Pancreas (tissue), 10 donors: ENCODE results near the gene SCARF2. TPM values are rescaled to one million over a fixed set of nuclear protein-coding genes. Genes with fewer than 3 reads are reported as not detected.

Experiments used
- ATAC-seq, 4 donors: fragments of 200-7000 bp; cut with Tn5 transposase; one replicate each; pipeline versions ENCODE4 v1.8.0 to v1.9.1; 2020; ENCODE audit warnings: mild to moderate bottlenecking in 4 of 4, moderate library complexity in 4 of 4
- DNase-seq, 6 donors: peaks; one replicate each; pipeline ENCODE4 v3.0.0-alpha.2; 2020
- FAIRE-seq: peaks from 2 replicates; lab custom pipeline; 2012; peaks lifted over from hg19 to GRCh38; lab: Jason Lieb, UNC
- H3K27ac ChIP-seq, 4 donors: fragments of 200-600 bp; sonication (generic); 1 replicate in 3 of 4; 2 replicates in 1 of 4; pipeline versions ENCODE4 v1.5.0 to v1.8.0; 2020
- H3K27me3 ChIP-seq, 4 donors: fragments of 200-600 bp; one replicate each; pipeline ENCODE4 v1.8.0; 2021
- H3K36me3 ChIP-seq, 3 donors: fragments of 200-600 bp; sonication (generic) in 1 of 3; one replicate each; pipeline versions ENCODE4 v1.5.0 to v1.8.0; 2020 to 2021
- H3K4me1 ChIP-seq, 3 donors: fragments of 200-600 bp; one replicate each; pipeline ENCODE4 v1.8.0; 2021
- H3K4me3 ChIP-seq, 4 donors: fragments of 200-600 bp; sonication (generic) in 2 of 4; one replicate each; pipeline versions ENCODE4 v1.5.0 to v1.8.0; 2020 to 2021
- H3K9me3 ChIP-seq, 4 donors: fragments of 200-600 bp; one replicate each; pipeline ENCODE4 v1.8.0; 2021
- WGBS, 2 donors: extraction: QIAGEN DNeasy Blood & Tissue Kit; methylation state at CpG; one replicate each; pipeline ENCODE4 v1.1.7; 2013; 5-methylcytosine and 5-hydroxymethylcytosine counted together
- intact Hi-C, 3 donors: fragments of 100-400 bp; cut with DNase I; formaldehyde crosslinking; loops; one replicate each; pipeline versions ENCODE4 v1.11.1 to v1.14.2; 2022
- polyA plus RNA-seq, 2 donors: library from polyadenylated mRNA; stranded (reverse); fragments of 200-250 nt; gene quantifications; one replicate each; pipeline ENCODE4 v1.2.3, GENCODE V29; 2013
- total RNA-seq, 6 donors: library from RNA; stranded (reverse); fragmentation: NEBNext Ultra II Directional in 4 of 6; extraction: Animal tissue kit (Norgen Biotek cat#: 25700) in 4 of 6; gene quantifications; one replicate each; pipeline versions ENCODE4 v1.2.1 to v1.2.4, GENCODE V29; 2021 to 2023
- TF ChIP-seq, protein P1 (sequence below), 4 donors: fragments of 200-600 bp; sonication (generic) in 3 of 4; IDR thresholded peaks; one replicate each; pipeline versions ENCODE4 v1.5.0 to v1.8.0; 2021; ENCODE audit warnings: antibody characterized with exemption in 4 of 4
- donor health status: healthy with polysubstance abuse.
- donor health status: DM: no; HTN: no; CAD: no; lungs with moderate emphysema.
- donor health status: DM: no; HTN: no; CAD: no.
- donor health status: control.
- donor health status: control.
- donor health status: Bipolar disorder and iron deficiency.
- donor health status: DM: yes; HTN: yes; CAD: no.
- donor health status: DM: no; HTN: no; CAD: no.
- donor health status: DM: no; HTN: no; CAD: no.
- donor health status: DM: yes; HTN: yes; CAD: no.

The SCARF2 gene
- total and polyA plus RNA-seq, 8 donors, result 1.1 to 5.2 (median 1.5) TPM

DNA sequence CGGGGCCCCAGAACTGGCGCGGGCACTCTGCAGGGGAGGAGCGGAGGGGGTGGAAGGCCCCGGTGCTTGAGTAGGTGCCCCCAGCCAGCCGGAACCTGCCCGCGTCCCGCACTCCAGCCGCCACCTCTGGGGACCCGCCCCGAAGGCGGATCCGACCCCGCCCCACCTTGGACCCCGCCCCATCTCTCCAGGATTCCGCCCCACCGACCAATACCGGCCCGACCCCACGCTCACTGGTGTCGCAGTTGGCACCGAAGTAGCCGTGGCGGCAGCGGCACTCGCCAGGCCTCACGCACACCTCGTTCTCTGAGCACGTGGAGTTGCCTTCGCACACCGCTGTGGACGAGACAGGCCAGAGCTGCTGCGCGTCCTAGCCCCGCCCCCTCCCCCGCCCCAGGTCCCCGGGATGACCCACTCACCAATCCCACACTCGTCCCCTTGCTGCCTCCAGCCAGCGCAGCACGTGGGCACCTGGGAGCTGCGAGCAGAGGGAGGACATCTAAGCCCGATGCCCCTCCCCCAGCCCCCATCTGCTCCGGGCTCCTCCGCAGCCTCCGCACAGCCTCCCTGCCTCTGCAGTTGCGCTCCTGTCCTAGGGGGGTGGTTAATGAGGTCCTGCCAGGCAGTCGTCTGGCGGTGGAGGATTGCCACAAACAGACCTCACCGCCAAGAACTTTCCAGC, 6.0 kb downstream of the SCARF2 start:
- Histone ChIP-seq H3K27ac (no peak overlapping the region), H3K4me3 (peak overlapping the region in 2 of 4 donors; percentile 21 to 25), H3K36me3 (no peaks in the 10 kb centered on the region), H3K27me3 (peaks cover 0 to 29% (median 0%) of the 10 kb centered on the region in 4 donors), H3K9me3 (no peaks in the 10 kb centered on the region), H3K4me1 (peaks cover 4 to 13% (median 7%) of the 10 kb centered on the region in 3 donors)
- TF ChIP-seq, protein P1, sequence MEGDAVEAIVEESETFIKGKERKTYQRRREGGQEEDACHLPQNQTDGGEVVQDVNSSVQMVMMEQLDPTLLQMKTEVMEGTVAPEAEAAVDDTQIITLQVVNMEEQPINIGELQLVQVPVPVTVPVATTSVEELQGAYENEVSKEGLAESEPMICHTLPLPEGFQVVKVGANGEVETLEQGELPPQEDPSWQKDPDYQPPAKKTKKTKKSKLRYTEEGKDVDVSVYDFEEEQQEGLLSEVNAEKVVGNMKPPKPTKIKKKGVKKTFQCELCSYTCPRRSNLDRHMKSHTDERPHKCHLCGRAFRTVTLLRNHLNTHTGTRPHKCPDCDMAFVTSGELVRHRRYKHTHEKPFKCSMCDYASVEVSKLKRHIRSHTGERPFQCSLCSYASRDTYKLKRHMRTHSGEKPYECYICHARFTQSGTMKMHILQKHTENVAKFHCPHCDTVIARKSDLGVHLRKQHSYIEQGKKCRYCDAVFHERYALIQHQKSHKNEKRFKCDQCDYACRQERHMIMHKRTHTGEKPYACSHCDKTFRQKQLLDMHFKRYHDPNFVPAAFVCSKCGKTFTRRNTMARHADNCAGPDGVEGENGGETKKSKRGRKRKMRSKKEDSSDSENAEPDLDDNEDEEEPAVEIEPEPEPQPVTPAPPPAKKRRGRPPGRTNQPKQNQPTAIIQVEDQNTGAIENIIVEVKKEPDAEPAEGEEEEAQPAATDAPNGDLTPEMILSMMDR (IDR thresholded peaks at IDR 0.05), result no peak
- ATAC-seq (no peak), FAIRE-seq (no peak), DNase-seq (peak in 2 of 6 donors; percentile 40 to 80)
- intact Hi-C loops, result no loop called here
- WGBS, 2 donors, result 35 to 36% methylated on average over 42 to 50 of the region's 50 CpGs

DNA sequence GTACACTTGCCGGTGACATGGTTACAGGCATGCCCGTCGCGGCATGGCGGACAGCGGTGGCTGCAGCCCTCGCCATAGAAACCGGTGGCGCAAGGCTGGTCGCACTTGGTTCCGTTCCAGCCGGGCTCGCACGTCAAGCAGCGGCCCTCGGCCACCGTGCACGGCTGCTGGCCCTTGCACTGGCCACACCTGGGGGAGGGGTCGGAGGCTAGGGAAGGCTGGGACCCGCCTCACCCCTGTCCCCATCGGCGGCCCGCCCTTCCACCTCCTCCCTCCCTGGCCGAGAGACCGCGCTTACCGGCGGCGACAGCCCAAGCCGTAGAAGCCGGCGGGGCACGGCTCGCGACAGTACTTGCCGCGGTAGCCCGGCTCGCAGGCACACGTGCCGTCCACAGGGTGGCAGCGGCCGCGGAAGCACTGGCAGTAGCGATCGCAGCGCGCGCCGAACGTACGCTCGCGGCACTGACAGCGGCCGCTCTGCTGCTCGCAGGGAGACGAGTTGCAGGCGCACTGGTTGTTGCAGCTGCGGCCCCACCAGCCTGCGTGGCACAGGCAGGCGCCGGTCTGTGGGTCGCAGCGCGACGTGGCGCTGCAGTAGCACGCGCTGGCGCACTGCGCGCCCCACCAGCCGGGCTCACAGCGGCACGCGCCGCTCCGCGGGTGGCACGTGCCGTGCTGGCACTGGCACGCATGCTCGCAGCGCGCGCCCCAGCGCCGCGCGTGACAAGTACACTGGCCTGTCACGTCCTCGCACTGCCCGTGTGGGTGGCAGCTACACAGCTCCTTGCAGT, 6.7 kb downstream of the SCARF2 start:
- peak; percentile 66 to 87 (median 75) for ATAC-seq

DNA sequence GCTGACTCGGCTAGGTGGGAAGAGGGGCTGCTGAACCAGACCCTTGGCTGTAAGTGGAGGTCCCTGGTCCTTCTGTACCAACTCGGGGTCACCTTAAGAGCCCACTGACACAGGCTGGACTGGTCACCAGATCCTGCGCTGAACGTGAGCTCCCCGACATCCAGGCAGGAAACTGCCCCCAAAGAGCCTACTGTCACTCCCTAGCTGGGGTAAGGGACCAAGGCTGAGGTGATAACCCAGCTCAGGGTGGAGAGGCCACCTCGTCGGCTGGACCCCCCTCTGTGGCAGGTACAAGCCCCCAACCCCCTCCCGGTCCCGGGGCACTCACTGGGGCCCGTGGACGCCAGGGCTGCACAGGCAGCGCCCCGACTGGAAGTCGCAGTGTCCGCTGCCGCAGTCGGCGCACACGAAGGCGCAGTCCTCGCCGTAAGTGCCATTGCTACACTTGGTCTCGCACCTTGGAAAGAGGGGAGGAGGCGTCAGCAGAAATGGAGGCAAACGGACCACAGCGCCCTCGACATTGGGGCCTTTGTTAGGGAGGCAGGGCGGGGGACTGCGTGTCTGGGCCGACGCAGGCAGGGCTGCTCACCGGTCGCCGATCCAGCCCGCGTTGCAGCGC, 7.4 kb downstream of the SCARF2 start:
- FAIRE-seq (no peak), ATAC-seq (no peak)
- no peaks in the 10 kb centered on the region for H3K9me3 ChIP-seq

More for the DNA sequence above, 6.7 kb downstream of the SCARF2 start:
- peak in 4 of 6 donors; percentile 60 to 87 (median 70) for DNase-seq
- Histone ChIP-seq H3K27me3 (peaks cover 0 to 35% (median 0%) of the 10 kb centered on the region in 4 donors), H3K27ac (no peak overlapping the region), H3K9me3 (no peaks in the 10 kb centered on the region), H3K4me3 (peak overlapping the region in 3 of 4 donors; percentile 10 to 25 (median 21)), H3K36me3 (no peaks in the 10 kb centered on the region), H3K4me1 (peaks cover 4 to 14% (median 5%) of the 10 kb centered on the region in 3 donors)
- TF ChIP-seq, protein P1 (IDR thresholded peaks at IDR 0.05), result peak in 2 of 4 donors; percentile 15 to 25
- FAIRE-seq, result no peak
- WGBS, 2 donors, result 8 to 11% methylated on average over 67 to 94 of the region's 94 CpGs
- intact Hi-C loops, result no loop called here

DNA sequence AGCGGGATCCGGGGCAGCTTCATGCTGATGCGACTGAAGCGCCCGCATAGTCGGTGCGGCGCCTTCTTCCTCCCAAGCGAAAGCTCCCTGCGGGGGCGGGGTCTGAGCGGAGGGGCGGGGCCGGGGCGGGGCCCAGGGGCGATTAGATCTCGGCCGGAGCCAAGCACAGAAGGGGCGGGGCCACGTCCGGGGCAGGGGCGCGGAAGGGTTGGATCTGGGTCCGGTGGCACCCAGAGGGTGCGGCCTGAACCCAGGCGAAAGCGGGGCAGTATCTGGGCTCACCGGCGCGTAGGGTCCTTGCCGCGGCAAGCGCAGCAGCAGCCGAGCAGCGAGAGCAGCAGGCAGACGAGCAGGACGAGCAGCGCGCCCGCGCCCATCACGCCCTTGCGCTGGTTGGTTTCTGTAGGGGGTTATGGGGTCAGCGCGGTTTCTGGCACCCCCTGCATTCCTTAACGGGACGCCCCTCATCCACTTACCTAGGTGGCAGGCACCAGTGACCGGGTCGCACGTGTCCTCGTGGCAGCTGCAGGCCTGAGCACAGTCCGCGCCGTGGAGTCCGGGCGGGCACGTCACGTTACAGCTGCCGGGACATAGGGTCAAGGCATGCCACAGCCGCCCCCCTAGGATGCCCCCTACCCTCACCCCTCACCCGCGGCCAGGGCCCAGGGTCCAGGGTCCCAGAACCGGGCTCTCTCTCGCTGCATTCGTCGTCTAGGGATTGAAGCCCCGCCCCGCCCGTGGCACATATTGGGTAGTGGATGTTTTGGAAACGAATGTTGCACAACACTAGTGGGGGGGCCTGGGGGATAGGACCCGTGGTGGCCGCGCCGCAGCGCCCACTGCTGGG, 8.1 kb downstream of the SCARF2 start:
- Histone ChIP-seq H3K4me1 (peaks cover 4 to 16% (median 5%) of the 10 kb centered on the region in 3 donors), H3K27ac (no peak overlapping the region), H3K4me3 (peak overlapping the region in 2 of 4 donors; percentile 16 to 40), H3K36me3 (no peaks in the 10 kb centered on the region), H3K9me3 (no peaks in the 10 kb centered on the region), H3K27me3 (peaks cover 0 to 37% (median 0%) of the 10 kb centered on the region in 4 donors)
- ATAC-seq (peak; percentile 19 to 84 (median 68)), DNase-seq (peak; percentile 51 to 84 (median 65)), FAIRE-seq (no peak)
- TF ChIP-seq, protein P1 (IDR thresholded peaks at IDR 0.05), result no peak
- 24 to 30% methylated on average over 71 to 75 of the region's 75 CpGs for WGBS, 2 donors
- intact Hi-C loops, result loop anchor here in 1 of 3 donors (10.0 kb wide), 1 partner anchor 65 kb away; the partner anchor contains the start of gene KLHL22

More for the DNA sequence above, 7.4 kb downstream of the SCARF2 start:
- Histone ChIP-seq H3K27me3 (peaks cover 0 to 37% (median 0%) of the 10 kb centered on the region in 4 donors), H3K27ac (no peak overlapping the region), H3K4me3 (peak overlapping the region in 2 of 4 donors; percentile 10 to 21), H3K4me1 (peaks cover 4 to 16% (median 5%) of the 10 kb centered on the region in 3 donors), H3K36me3 (no peaks in the 10 kb centered on the region)
- WGBS, 2 donors, result 21 to 27% methylated on average over 36 to 37 of the region's 37 CpGs
- intact Hi-C loops, result no loop called here
- TF ChIP-seq, protein P1 (IDR thresholded peaks at IDR 0.05), result no peak
- DNase-seq, result peak in 1 of 6 donors; percentile 76
